NT2/D1 (cell line): ENCODE results near the gene RASA4B.

Source experiments
- DNase-seq: peaks from one replicate; pipeline ENCODE4 v3.0.0-alpha.2; 2011; ENCODE audit warnings: low read depth, low spot score
- H3K27me3 ChIP-seq: 2 replicates; pipeline ENCODE4 v1.6.0; 2011; ENCODE audit warnings: mild to moderate bottlenecking; ENCODE audit not compliant: insufficient read length, insufficient read depth
- H3K36me3 ChIP-seq: 2 replicates; pipeline ENCODE4 v1.6.1; 2011; ENCODE audit warnings: mild to moderate bottlenecking, low read length, mixed read lengths; ENCODE audit not compliant: insufficient read depth, insufficient read length
- H3K4me1 ChIP-seq: 2 replicates; pipeline ENCODE4 v1.5.1; 2011; ENCODE audit not compliant: insufficient read depth, insufficient read length
- H3K4me3 ChIP-seq: 2 replicates; pipeline ENCODE4 v1.5.1; 2011; ENCODE audit warnings: low read depth; ENCODE audit not compliant: insufficient read length
- H3K9ac ChIP-seq: 2 replicates; pipeline ENCODE4 v1.6.0; 2011; ENCODE audit warnings: low read depth; ENCODE audit not compliant: insufficient read length
- H3K9me3 ChIP-seq: 2 replicates; pipeline ENCODE4 v1.5.1; 2011; ENCODE audit warnings: mild to moderate bottlenecking, low read length; ENCODE audit not compliant: insufficient read depth
- SUZ12 ChIP-seq: IDR thresholded peaks from 2 replicates; pipeline ENCODE4 v1.6.1; 2011; ENCODE audit not compliant: insufficient read length, insufficient read depth; ENCODE audit errors: extremely low read depth
- YY1 ChIP-seq: IDR thresholded peaks from 2 replicates; pipeline ENCODE4 v1.6.1; 2011; ENCODE audit not compliant: insufficient read length, insufficient read depth
- ZNF274 ChIP-seq: IDR thresholded peaks from 2 replicates; pipeline ENCODE4 v1.6.1; 2011; ENCODE audit warnings: mild to moderate bottlenecking, low read depth, low read length

The RASA4B gene

DNA sequence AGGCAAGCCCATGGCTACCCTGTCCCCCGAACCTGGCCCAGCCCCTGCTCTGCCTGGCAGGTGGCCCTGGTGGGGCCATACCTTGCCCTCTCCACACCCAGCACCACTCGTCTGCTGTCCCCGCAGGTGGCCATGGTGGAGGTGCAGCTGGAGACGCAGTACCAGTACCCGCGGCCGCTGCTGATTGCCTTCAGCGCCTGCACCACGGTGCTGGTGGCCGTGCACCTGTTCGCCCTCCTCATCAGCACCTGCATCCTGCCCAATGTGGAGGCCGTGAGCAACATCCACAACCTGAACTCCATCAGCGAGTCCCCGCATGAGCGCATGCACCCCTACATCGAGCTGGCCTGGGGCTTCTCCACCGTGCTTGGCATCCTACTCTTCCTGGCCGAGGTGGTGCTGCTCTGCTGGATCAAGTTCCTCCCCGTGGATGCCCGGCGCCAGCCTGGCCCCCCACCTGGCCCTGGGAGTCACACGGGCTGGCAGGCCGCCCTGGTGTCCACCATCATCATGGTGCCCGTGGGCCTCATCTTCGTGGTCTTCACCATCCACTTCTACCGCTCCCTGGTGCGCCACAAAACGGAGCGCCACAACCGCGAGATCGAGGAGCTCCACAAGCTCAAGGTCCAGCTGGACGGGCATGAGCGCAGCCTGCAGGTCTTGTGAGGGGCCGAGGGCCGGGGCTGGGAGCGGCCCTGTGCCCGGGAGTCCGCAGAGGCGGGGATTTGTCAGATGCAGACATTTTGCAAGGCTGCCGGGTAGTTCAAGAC, 71.0 kb downstream of the RASA4B start:
- no peak for TF ChIP-seq ZNF274
- TF ChIP-seq YY1, result no peak
- TF ChIP-seq SUZ12, result no peak
- Histone ChIP-seq H3K9ac (no peak overlapping the region), H3K27me3 (no peaks in the 10 kb centered on the region), H3K36me3 (peaks cover 36% of the 10 kb centered on the region), H3K9me3 (no peaks in the 10 kb centered on the region), H3K4me3 (no peak overlapping the region), H3K4me1 (peaks cover 8% of the 10 kb centered on the region)
- DNase-seq, result no peak

DNA sequence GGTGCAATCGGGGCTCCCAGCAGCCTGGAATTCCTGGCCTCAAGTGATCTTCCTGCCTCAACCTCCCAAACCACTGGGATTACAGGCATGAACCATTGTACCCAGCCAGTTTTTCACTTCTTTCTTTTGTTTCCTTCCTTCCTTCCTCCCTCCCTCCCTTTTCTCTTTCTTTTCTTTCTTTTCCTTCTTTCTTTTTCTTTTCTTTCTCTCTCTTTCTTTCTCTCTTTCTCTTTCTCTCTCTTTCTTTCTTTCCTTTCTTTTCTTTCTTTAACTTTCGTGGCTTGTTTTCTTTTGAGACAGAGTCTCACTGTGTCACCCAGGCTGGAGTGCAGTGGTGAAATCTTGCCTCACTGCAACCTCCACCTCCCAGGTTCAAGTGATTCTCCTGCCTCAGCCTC, 71.9 kb downstream of the RASA4B start:
- TF ChIP-seq YY1 (no peak), ZNF274 (no peak), SUZ12 (no peak)
- Histone ChIP-seq H3K36me3 (peaks cover 37% of the 10 kb centered on the region), H3K9ac (no peak overlapping the region), H3K27me3 (no peaks in the 10 kb centered on the region), H3K9me3 (no peaks in the 10 kb centered on the region), H3K4me3 (no peak overlapping the region), H3K4me1 (peaks cover 8% of the 10 kb centered on the region)
- DNase-seq, result no peak

DNA sequence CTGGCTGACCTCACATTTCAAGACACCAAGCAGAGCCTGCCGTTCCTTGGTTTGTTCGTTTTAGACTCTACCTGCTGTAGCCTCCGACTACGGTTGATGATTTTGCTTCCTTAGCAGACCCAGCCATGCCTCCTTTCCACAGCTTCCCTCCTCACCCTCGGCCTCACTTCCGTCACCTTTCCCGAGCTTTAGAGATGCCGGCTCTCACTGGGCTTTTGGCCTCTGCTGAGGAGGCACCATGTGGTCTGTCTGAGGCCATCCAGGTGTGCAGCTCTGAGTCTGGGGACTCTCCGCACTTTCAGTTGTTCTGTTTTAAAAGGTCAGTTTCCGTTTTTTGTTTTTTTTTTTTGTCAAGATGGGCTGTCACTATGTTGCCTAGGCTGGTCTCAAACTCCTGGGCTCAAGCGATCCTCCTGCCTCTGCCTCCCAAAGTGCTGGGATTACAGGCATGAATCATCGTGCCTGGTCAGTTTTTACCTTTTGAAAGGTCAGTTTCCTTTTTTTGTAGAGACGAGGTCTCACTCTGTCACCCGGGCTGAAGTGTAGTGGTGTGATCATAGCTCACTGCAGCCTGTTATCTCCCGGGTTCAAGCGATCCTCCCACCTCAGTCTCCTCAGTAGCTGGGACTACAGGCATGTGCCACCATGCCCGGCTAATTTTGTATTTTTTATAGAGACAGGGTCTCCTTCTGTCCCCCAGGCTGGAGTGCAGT, 72.5 kb downstream of the RASA4B start:
- peaks cover 37% of the 10 kb centered on the region for H3K36me3 ChIP-seq
- no peaks in the 10 kb centered on the region for H3K9me3 ChIP-seq
- H3K27me3 ChIP-seq, result no peaks in the 10 kb centered on the region
- peaks cover 8% of the 10 kb centered on the region for H3K4me1 ChIP-seq
- TF ChIP-seq YY1, result no peak
- TF ChIP-seq SUZ12, result no peak
- TF ChIP-seq ZNF274, result no peak
- no peak for DNase-seq
- no peak overlapping the region for H3K4me3 ChIP-seq
- no peak overlapping the region for H3K9ac ChIP-seq

DNA sequence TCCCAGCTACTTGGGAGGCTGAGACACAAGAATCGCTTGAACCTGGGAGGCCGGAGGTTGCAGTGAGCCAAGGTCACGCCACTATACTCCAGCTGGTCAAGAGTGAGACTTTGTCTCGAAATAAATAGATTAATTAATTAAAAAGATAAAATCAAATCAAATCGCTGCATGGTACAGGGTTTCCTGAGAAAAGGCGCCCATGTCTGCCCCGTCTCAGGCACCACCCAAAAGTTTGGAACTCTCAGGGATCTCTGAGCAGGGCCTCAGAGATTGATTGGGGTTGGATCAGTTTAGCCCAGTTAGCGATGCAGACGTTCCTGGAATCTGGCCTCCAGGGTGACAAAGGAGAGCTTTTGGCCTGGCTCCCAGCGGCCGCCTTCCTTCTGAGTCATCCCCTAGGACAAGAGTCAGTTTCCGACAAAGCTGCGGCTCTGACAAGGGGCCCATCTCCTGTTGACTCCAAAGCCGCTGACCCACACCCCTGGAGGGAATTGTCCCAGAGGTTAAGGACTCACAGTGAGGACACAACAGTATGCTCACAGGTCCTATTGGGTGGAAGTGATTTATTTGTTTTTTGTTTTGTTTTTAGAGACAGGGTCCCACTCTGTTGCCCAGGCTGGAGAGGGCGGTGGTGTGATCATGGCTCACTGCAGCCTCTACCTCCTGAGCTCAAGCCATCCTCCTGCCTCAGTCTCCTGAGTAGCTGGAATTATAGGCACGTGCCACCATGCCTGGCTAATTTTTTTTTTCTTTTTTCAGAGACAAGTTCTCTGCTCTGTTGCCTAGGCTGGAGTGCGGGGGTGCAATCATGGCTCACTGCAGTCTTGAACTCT, 77.4 kb downstream of the RASA4B start:
- no peaks in the 10 kb centered on the region for H3K27me3 ChIP-seq
- no peak overlapping the region for H3K9ac ChIP-seq
- H3K4me3 ChIP-seq, result no peak overlapping the region
- peak; percentile 87 for DNase-seq
- no peaks in the 10 kb centered on the region for H3K9me3 ChIP-seq
- H3K4me1 ChIP-seq, result no peaks in the 10 kb centered on the region
- TF ChIP-seq SUZ12 (no peak), YY1 (no peak), ZNF274 (no peak)
- H3K36me3 ChIP-seq, result peaks cover 35% of the 10 kb centered on the region

DNA sequence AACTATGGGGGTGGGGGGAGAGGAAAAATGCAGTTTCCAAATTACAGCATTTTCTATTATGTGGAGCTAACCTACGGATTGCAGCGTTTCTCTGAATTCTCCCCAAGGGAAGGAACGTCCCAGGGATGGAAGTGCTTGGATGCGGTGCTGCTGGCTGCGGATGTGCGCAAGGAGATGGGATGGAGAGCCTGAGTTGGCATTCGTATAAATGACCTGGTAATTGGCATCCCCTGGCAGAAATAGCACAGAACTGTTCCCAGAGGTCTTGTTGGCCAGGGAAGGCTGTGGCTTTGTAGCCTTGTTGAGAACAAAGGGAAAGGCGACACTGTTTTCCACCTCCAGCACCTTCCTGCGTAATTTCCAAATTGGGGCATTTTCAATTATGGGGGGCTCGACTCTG, 81.5 kb downstream of the RASA4B start:
- no peak overlapping the region for H3K9ac ChIP-seq
- peaks cover 7% of the 10 kb centered on the region for H3K4me1 ChIP-seq
- no peak overlapping the region for H3K4me3 ChIP-seq
- peaks cover 20% of the 10 kb centered on the region for H3K36me3 ChIP-seq
- H3K27me3 ChIP-seq, result no peaks in the 10 kb centered on the region
- DNase-seq, result no peak
- no peaks in the 10 kb centered on the region for H3K9me3 ChIP-seq
- TF ChIP-seq SUZ12, result no peak
- TF ChIP-seq YY1, result no peak

DNA sequence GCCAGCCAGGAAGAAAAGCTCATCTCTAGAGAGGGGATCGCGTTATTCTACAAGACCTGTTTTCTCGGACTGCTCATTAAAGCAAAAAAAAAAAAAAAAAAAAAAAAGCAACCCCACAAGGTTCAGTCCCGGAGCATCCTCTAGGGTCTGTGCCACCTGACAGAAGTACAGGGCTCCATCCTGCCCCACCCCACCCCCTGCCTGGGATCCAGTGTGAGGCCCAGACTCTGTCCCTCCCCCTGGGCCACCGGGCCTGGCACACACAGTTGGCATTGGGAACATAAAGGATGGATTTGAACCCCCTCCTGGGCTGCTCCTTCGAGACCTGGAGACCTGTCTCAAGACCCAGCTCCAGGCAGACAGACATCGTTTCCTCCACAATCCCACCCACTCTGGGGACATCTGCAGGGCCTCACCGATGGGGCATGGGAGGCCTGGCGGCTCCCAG, 83.5 kb downstream of the RASA4B start:
- H3K9me3 ChIP-seq, result no peaks in the 10 kb centered on the region
- H3K27me3 ChIP-seq, result no peaks in the 10 kb centered on the region
- DNase-seq, result no peak
- H3K36me3 ChIP-seq, result peaks cover 15% of the 10 kb centered on the region
- no peak for TF ChIP-seq YY1
- peaks cover 9% of the 10 kb centered on the region for H3K4me1 ChIP-seq
- H3K4me3 ChIP-seq, result peak overlapping the region; percentile 68
- peak overlapping the region; percentile 80 for H3K9ac ChIP-seq

DNA sequence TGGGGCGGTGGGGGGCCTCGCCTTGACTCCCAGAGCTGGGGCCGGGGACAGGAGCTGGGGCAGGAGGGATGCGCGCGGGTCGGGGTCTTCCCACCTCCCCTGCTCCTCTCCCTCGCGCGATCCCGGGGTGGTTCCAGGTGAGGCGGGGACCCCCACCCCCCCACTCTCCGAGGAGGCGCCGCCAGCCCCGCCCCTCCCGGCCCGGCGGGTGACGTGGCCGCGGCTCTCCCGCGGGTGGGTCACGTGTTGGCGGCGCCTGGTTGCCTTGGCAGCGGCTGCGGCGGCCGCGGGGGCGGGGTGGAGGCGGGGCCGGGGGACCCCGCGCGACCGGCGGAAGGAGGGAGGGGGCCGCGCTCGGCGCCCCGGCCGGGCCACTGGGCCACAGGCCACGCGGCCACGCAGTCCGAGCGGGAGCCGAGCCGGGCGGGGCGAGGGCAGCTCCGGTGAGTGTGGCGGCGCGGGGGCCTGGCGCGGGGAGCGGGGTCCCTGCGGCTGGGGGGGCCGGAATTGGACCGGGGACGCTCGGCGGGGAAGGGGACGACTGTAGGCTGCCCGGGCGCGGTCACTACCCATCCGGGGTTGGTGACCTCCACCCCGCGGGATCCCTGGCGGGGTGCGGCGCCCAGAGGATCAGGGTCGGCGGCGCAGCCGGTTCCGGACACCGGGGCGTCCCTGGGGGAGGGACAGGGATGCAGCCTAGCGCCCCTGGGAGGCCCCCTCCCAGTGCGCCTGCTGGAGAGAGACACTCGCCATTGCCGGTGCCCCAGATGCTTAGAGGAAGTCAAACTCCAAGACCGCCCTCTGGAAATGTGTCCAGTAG, 84.1 kb downstream of the RASA4B start, which contains the start of gene ORAI2:
ORAI2 (plus strand) TSS at position 357 of the 820 bp plus-strand sequence. CDS start 5,382 bp downstream, outside the sequence.
- H3K4me1 ChIP-seq, result peaks cover 9% of the 10 kb centered on the region
- H3K36me3 ChIP-seq, result peaks cover 10% of the 10 kb centered on the region
- TF ChIP-seq SUZ12 (no peak), ZNF274 (no peak), YY1 (no peak)
- peak within 1 kb of the TSS; percentile 80 for H3K9ac ChIP-seq
- H3K4me3 ChIP-seq, result peak within 1 kb of the TSS; percentile 68
- H3K9me3 ChIP-seq, result no peaks in the 10 kb centered on the region
- H3K27me3 ChIP-seq, result no peaks in the 10 kb centered on the region
- DNase-seq, result no peak
